Nephron (organoid): ENCODE measurements around the gene KRTAP4-7.
"Not testable (repeated sequence)": the region's sequence is repeated elsewhere in the genome, so short reads cannot be mapped to it uniquely, and the experiment has no call there.

Experiments
- H3K27ac Mint-ChIP-seq, 3 experiments: 2 replicates each; pipeline ENCODE4 v1.8.0; 2020; ENCODE audit warnings: mixed read lengths in 3 of 3, mild to moderate bottlenecking in 2 of 3, moderate library complexity in 1 of 3
- H3K27me3 Mint-ChIP-seq: 2 replicates; pipeline ENCODE4 v1.8.0; 2021; ENCODE audit warnings: low read depth, mild to moderate bottlenecking, moderate library complexity, mixed read lengths
- H3K36me3 Mint-ChIP-seq: 2 replicates; pipeline ENCODE4 v1.8.0; 2020; ENCODE audit warnings: low read depth, mixed read lengths
- H3K4me1 Mint-ChIP-seq: 2 replicates; pipeline ENCODE4 v1.8.0; 2020; ENCODE audit warnings: mixed read lengths
- H3K4me3 Mint-ChIP-seq, 3 experiments: 2 replicates each; pipeline ENCODE4 v1.8.0; 2020; ENCODE audit warnings: mild to moderate bottlenecking in 3 of 3, mixed read lengths in 3 of 3, moderate library complexity in 2 of 3
- H3K9me3 Mint-ChIP-seq: 2 replicates; pipeline ENCODE4 v1.8.0; 2020; ENCODE audit warnings: mixed read lengths
- TF ChIP-seq, protein P1 (sequence below), 3 experiments: fragments of 200-600 bp; sonication (generic); IDR thresholded peaks; one replicate each; pipeline ENCODE4 v1.5.0; 2021; ENCODE audit warnings: antibody characterized with exemption in 3 of 3; ENCODE audit not compliant: unreplicated experiment in 3 of 3

KRTAP4-7 gene

GRCh38 chr17:41107941-41108450 is 24.0 kb downstream of the KRTAP4-7 start:
- H3K27me3 Mint-ChIP-seq = no peaks in the 10 kb centered on the region
- no peak overlapping the region for H3K4me3 Mint-ChIP-seq
- H3K9me3 Mint-ChIP-seq = peaks cover 19% of the 10 kb centered on the region
- no peak overlapping the region for H3K27ac Mint-ChIP-seq
- peaks cover 4% of the 10 kb centered on the region for H3K36me3 Mint-ChIP-seq
- peaks cover 11% of the 10 kb centered on the region for H3K4me1 Mint-ChIP-seq
- TF ChIP-seq, protein P1, sequence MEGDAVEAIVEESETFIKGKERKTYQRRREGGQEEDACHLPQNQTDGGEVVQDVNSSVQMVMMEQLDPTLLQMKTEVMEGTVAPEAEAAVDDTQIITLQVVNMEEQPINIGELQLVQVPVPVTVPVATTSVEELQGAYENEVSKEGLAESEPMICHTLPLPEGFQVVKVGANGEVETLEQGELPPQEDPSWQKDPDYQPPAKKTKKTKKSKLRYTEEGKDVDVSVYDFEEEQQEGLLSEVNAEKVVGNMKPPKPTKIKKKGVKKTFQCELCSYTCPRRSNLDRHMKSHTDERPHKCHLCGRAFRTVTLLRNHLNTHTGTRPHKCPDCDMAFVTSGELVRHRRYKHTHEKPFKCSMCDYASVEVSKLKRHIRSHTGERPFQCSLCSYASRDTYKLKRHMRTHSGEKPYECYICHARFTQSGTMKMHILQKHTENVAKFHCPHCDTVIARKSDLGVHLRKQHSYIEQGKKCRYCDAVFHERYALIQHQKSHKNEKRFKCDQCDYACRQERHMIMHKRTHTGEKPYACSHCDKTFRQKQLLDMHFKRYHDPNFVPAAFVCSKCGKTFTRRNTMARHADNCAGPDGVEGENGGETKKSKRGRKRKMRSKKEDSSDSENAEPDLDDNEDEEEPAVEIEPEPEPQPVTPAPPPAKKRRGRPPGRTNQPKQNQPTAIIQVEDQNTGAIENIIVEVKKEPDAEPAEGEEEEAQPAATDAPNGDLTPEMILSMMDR (IDR thresholded peaks at IDR 0.05; ENCODE audit: unreplicated experiment in 3 of 3) = no peak

DNA sequence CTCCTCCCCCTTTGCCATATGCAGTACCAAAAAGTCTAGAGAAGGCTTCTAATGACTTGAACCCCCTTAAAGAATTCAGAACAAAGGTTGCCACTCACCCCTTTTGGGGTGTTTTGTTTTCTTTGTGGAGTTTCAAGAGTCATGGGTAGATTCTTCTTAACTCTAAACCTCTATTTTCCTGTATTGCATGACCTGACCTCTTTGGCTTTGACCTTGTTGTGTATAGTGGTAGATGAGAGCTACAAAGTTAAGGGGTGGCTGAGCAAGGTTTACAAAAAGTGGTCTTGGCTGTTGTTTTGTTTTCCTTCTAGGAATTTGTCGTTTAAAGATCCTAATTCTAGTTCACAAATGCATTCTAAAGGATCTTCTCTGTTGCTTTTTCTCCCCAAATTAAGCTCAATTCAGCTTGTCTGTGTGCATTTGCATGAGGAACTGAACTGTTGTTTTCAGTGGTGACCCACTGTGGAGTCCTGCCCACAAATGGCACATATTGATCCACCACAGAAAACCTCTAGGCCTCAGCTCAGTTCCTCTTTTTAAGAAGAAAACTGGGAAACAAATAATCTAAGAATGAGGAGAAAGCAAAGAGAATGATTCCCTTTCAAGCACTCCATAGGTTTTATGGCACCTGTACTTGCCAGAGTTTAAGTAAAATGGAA is 24.9 kb downstream of the KRTAP4-7 start:
- not testable (repeated sequence) for H3K36me3 Mint-ChIP-seq, H3K27ac Mint-ChIP-seq, H3K4me3 Mint-ChIP-seq, H3K27me3 Mint-ChIP-seq, H3K4me1 Mint-ChIP-seq
- H3K9me3 Mint-ChIP-seq = peaks cover 23% of the 10 kb centered on the region

DNA sequence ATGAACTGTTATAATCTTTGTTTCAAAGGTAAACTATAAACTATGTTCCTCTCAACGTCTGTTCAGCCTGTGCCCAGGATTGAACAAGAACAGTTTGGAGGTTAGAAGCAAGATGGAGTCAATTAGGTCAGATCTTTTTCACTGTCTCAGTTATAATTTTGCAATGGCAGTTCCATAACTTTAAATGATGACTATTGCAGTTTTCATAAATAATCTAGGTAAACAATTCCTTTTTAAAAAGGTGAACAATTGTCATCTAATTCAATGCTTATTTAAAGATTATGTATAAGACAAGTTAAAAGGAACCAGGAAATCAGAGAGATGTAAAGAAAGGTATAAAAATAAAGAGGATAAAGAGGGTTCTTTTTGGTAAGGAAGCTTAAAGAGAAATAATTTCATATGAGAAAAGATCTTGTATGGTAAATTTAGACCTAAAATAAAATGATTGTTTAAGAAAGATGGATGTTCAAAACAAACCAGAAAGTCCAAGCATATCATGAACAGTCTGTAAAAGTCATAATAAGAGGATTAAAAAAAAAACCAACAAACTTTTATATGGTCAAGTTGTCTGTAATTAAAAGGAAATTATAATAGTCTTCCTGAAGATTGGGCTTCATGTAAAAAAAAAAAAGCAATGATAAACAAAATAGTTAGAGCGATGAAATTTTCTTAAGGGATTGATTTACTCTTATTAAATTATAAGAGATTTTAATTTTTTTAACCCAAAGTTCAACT is 27.4 kb downstream of the KRTAP4-7 start:
- H3K36me3 Mint-ChIP-seq = peaks cover 4% of the 10 kb centered on the region
- H3K27ac Mint-ChIP-seq = no peak overlapping the region
- no peaks in the 10 kb centered on the region for H3K27me3 Mint-ChIP-seq
- H3K4me1 Mint-ChIP-seq = no peaks in the 10 kb centered on the region
- H3K4me3 Mint-ChIP-seq = no peak overlapping the region
- peaks cover 27% of the 10 kb centered on the region for H3K9me3 Mint-ChIP-seq
- TF ChIP-seq, protein P1 (IDR thresholded peaks at IDR 0.05; ENCODE audit: unreplicated experiment in 3 of 3) = no peak

DNA sequence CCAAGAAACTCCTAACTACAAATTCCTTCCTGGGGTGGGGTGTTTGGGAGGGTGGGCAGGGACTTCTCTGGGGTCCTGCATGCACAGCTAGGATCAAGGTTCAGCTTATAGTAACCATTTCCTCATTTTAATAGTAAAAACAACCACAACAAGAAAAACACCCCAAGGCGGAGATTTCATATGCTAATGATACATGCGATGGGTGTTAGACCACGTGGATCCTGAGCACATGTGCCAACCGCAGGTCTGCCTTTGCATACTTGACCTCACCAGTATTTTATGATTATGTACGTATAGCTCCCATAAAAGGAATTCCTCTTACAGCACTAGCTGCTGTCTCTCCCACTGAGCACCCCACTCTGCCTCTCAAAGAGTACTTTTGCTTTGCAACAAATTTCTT is 32.3 kb downstream of the KRTAP4-7 start:
- H3K27ac Mint-ChIP-seq = peak overlapping the region in 1 of 3 experiments; percentile 32

GRCh38 chr17:41117846-41118386 is 34.0 kb downstream of the KRTAP4-7 start, which contains the start of gene KRTAP4-11:
Gene KRTAP4-11, minus strand, starts transcription at chr17:41118373. Its CDS starts 58 bp downstream, at chr17:41118315.
- not testable (repeated sequence) for H3K27me3 Mint-ChIP-seq, H3K36me3 Mint-ChIP-seq, H3K4me3 Mint-ChIP-seq
- Mint-ChIP-seq H3K9me3 (peaks cover 10% of the 10 kb centered on the region), H3K27ac (peak within 1 kb of the TSS in 1 of 3 experiments; percentile 12), H3K4me1 (peaks cover 16% of the 10 kb centered on the region)

More for the DNA sequence above, 32.3 kb downstream of the KRTAP4-7 start:
- Mint-ChIP-seq H3K9me3 (peaks cover 12% of the 10 kb centered on the region), H3K4me3 (no peak overlapping the region), H3K4me1 (peaks cover 16% of the 10 kb centered on the region), H3K36me3 (peaks cover 2% of the 10 kb centered on the region), H3K27me3 (peaks cover 3% of the 10 kb centered on the region)
- TF ChIP-seq, protein P1 (IDR thresholded peaks at IDR 0.05; ENCODE audit: unreplicated experiment in 3 of 3) = no peak

GRCh38 chr17:41118721-41119120 is 34.8 kb downstream of the KRTAP4-7 start:
- Mint-ChIP-seq H3K4me1 (peaks cover 16% of the 10 kb centered on the region), H3K27me3 (peaks cover 7% of the 10 kb centered on the region), H3K9me3 (peaks cover 7% of the 10 kb centered on the region), H3K36me3 (no peaks in the 10 kb centered on the region), H3K4me3 (no peak overlapping the region), H3K27ac (no peak overlapping the region)
- TF ChIP-seq, protein P1 (IDR thresholded peaks at IDR 0.05; ENCODE audit: unreplicated experiment in 3 of 3) = no peak

DNA sequence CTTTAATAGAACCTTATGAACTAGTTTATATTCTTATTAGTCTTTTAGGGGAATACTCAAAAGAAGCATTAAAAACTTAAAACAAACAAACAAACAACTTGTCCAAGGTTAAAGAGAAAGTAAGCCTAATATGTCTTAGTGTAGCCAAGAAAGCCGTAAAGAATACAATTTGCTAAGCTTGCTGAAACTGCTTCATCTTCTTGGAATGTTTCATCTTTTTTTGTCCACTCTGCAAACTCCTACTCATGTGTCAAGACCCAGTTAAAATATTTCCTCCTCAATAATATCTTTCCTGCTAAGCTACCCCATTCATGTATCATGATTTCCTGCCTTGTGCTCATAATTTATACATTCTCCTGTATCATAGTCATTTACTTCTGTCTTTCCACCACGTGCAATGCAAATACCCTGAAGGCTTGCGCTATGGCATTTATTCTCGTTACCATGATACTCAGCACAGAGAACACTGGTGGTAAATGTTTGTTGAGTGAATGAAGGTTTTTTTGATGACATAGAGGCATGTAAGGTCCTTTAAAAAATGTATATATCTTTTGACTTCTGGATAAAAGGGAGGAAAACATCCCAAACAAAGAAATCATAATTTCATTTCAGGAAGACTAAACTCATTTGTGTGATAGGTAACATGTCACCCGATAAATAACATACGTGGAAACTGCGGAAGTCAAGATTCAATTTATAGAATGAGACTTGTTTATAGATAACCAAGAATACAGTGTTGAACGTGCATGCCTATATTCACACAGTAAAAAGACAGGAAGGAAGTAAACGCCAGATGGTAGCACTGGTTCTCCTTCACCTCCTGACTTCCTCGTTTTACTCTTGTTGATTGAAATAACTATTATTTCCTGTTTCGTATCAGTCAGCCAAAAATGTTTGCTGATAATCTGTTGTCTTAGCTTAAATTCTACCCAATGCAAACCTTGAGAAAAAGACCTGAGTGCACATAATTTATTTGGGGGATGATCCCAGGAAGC is 36.0 kb downstream of the KRTAP4-7 start:
- not testable (repeated sequence) for H3K9me3 Mint-ChIP-seq, H3K36me3 Mint-ChIP-seq
- Mint-ChIP-seq H3K27ac (peak overlapping the region; percentile 28 to 73 (median 31)), H3K4me3 (peak overlapping the region in 1 of 3 experiments; percentile 39), H3K27me3 (peaks cover 11% of the 10 kb centered on the region), H3K4me1 (peaks cover 16% of the 10 kb centered on the region)
